Measurements from ENCODE around the gene RGS5. TPM values are rescaled to one million over a fixed set of nuclear protein-coding genes. Genes with fewer than 3 reads are reported as not detected.
"Not testable (repeated sequence)": the region's sequence is repeated elsewhere in the genome, so short reads cannot be mapped to it uniquely, and the experiment has no call there.

Gene RGS5
- total RNA-seq, 1 experiment from 2014 or later = 4.6 TPM

GRCh38 chr1:163240705-163241104 is 38.0 kb upstream of the RGS5 start (continued):
- TF ChIP-seq, protein P1, sequence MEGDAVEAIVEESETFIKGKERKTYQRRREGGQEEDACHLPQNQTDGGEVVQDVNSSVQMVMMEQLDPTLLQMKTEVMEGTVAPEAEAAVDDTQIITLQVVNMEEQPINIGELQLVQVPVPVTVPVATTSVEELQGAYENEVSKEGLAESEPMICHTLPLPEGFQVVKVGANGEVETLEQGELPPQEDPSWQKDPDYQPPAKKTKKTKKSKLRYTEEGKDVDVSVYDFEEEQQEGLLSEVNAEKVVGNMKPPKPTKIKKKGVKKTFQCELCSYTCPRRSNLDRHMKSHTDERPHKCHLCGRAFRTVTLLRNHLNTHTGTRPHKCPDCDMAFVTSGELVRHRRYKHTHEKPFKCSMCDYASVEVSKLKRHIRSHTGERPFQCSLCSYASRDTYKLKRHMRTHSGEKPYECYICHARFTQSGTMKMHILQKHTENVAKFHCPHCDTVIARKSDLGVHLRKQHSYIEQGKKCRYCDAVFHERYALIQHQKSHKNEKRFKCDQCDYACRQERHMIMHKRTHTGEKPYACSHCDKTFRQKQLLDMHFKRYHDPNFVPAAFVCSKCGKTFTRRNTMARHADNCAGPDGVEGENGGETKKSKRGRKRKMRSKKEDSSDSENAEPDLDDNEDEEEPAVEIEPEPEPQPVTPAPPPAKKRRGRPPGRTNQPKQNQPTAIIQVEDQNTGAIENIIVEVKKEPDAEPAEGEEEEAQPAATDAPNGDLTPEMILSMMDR (IDR thresholded peaks at IDR 0.05 in 2 of 3, conservative IDR thresholded peaks at IDR 0.05 in 1 of 3; ENCODE audit: borderline replicate concordance in 1 of 3, insufficient read depth in 1 of 3, low read depth in 2 of 3, low read length in 2 of 3) = no peak
- TF ChIP-seq POLR2AphosphoS5 (IDR thresholded peaks at IDR 0.05; ENCODE audit: low read depth, low read length) (no peak), TCF7L2 (IDR thresholded peaks at IDR 0.05; ENCODE audit: borderline replicate concordance, extremely low read depth, insufficient read depth, insufficient read length) (no peak), SIN3A (IDR thresholded peaks at IDR 0.05; ENCODE audit: low read depth) (no peak), ZNF274 (IDR thresholded peaks at IDR 0.05; ENCODE audit: low read depth, low read length) (no peak), YY1 (IDR thresholded peaks at IDR 0.05; ENCODE audit: extremely low read depth, insufficient replicate concordance, low read depth, low read length) (no peak), EGR1 (IDR thresholded peaks at IDR 0.05; ENCODE audit: low read depth) (no peak), CEBPB (IDR thresholded peaks at IDR 0.05; ENCODE audit: low read depth) (no peak), RAD21 (IDR thresholded peaks at IDR 0.05; ENCODE audit: low read depth) (no peak)
- TF ChIP-seq, protein P2, sequence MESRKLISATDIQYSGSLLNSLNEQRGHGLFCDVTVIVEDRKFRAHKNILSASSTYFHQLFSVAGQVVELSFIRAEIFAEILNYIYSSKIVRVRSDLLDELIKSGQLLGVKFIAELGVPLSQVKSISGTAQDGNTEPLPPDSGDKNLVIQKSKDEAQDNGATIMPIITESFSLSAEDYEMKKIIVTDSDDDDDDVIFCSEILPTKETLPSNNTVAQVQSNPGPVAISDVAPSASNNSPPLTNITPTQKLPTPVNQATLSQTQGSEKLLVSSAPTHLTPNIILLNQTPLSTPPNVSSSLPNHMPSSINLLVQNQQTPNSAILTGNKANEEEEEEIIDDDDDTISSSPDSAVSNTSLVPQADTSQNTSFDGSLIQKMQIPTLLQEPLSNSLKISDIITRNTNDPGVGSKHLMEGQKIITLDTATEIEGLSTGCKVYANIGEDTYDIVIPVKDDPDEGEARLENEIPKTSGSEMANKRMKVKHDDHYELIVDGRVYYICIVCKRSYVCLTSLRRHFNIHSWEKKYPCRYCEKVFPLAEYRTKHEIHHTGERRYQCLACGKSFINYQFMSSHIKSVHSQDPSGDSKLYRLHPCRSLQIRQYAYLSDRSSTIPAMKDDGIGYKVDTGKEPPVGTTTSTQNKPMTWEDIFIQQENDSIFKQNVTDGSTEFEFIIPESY (IDR thresholded peaks at IDR 0.05; ENCODE audit: extremely low read depth, insufficient replicate concordance, low read length) = no peak

GRCh38 chr1:163233643-163234042 is 30.9 kb upstream of the RGS5 start:
- intact Hi-C loops (cut with micrococcal nuclease); H3K9me3 ChIP-seq (ENCODE audit: control insufficient read depth in 1 of 2, insufficient read depth in 1 of 2, low read depth in 1 of 2, low read length in 2 of 2): not testable (repeated sequence)

More at GRCh38 chr1:163233643-163234042, 30.9 kb upstream of the RGS5 start:
- H2AFZ ChIP-seq (ENCODE audit: low read depth, low read length, poor library complexity, severe bottlenecking); H3K4me1 ChIP-seq (ENCODE audit: control insufficient read depth in 1 of 2, insufficient read depth in 2 of 2, low read length in 2 of 2); DNase-seq (ENCODE audit: low read depth, low spot score); H3K4me2 ChIP-seq (ENCODE audit: low read length); H3K79me2 ChIP-seq (ENCODE audit: insufficient read depth, low read length); H3K36me3 ChIP-seq (ENCODE audit: control insufficient read depth in 1 of 2, insufficient read depth in 2 of 2, low read length in 2 of 2); H3K27ac ChIP-seq (ENCODE audit: low read depth, low read length); ATAC-seq; RAD21 ChIA-PET (ENCODE audit: low non-redundant PET in 1 of 2, low total read pairs in 2 of 2, uncharacterized antibody in 2 of 2, unreplicated experiment in 2 of 2); POLR2A ChIA-PET; CTCF ChIA-PET; H3K9me2 ChIP-seq (ENCODE audit: insufficient read depth); BruUV-seq (replicated peaks); H3K9ac ChIP-seq (ENCODE audit: low read length); H4K20me1 ChIP-seq (ENCODE audit: insufficient read depth); H3K27me3 ChIP-seq (ENCODE audit: insufficient read depth, low read length); H3K4me3 ChIP-seq (replicated peaks in 1 of 2; ENCODE audit: low read depth in 1 of 2, low read length in 2 of 2): not testable (repeated sequence)

Data from HCT116 (cell line).